ENCODE data around the gene OR1N1. TPM values are rescaled to one million over a fixed set of nuclear protein-coding genes. Genes with fewer than 3 reads are reported as not detected.

Gene OR1N1
- total and polyA plus RNA-seq, 4 donors, result not detected

DNA sequence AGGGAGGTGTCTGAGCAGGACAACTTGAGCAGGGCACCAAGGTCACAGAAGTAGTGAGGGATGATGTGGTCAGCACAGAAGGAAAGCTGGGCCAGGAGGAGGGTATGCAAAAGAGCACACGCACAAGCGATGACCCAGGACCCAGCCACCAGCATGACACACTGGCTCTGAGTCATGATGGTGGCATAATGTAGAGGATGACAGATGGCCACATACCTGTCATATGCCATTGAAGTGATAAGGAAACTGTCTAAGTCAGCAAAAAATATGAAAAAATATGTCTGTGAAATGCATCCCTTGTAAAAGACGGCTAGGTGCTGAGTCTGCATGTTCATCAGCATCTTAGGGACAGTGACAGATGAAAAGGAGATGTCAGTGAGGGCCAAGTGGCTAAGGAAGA is 49.7 kb downstream of the OR1N1 start:
- Histone ChIP-seq H3K27me3 (ENCODE audit: control insufficient read depth in 4 of 4, insufficient read depth in 4 of 4, low read length in 3 of 4) (no peaks in the 10 kb centered on the region), H3K27ac (ENCODE audit: low read depth in 1 of 2, low read length in 2 of 2) (no peak overlapping the region), H3K4me3 (ENCODE audit: low read depth in 1 of 3, low read length in 3 of 3) (no peak overlapping the region), H3K9me3 (ENCODE audit: control insufficient read depth in 4 of 4, low read length in 3 of 4) (no peaks in the 10 kb centered on the region), H3K36me3 (ENCODE audit: control insufficient read depth in 4 of 4, insufficient read depth in 3 of 4, low read depth in 1 of 4, low read length in 3 of 4) (no peaks in the 10 kb centered on the region), H3K4me1 (ENCODE audit: control insufficient read depth in 4 of 4, insufficient read depth in 4 of 4, low read length in 3 of 4) (no peaks in the 10 kb centered on the region), H3K9ac (ENCODE audit: low read depth in 1 of 2, low read length in 2 of 2) (no peak overlapping the region)
- DNase-seq (ENCODE audit: low spot score), result no peak
- 80% methylated on average over 3 of the region's 3 CpGs for WGBS
- TF ChIP-seq HNF4G (IDR thresholded peaks at IDR 0.05) (no peak), TAF1 (conservative IDR thresholded peaks at IDR 0.05) (no peak), YY1 (IDR thresholded peaks at IDR 0.05) (no peak), EGR1 (IDR thresholded peaks at IDR 0.05; ENCODE audit: low read depth in 2 of 2) (no peak), GABPA (IDR thresholded peaks at IDR 0.05 in 1 of 2, conservative IDR thresholded peaks at IDR 0.05 in 1 of 2) (no peak), JUND (IDR thresholded peaks at IDR 0.05) (no peak), HNF4A (conservative IDR thresholded peaks at IDR 0.05) (no peak)
- TF ChIP-seq, protein P1, sequence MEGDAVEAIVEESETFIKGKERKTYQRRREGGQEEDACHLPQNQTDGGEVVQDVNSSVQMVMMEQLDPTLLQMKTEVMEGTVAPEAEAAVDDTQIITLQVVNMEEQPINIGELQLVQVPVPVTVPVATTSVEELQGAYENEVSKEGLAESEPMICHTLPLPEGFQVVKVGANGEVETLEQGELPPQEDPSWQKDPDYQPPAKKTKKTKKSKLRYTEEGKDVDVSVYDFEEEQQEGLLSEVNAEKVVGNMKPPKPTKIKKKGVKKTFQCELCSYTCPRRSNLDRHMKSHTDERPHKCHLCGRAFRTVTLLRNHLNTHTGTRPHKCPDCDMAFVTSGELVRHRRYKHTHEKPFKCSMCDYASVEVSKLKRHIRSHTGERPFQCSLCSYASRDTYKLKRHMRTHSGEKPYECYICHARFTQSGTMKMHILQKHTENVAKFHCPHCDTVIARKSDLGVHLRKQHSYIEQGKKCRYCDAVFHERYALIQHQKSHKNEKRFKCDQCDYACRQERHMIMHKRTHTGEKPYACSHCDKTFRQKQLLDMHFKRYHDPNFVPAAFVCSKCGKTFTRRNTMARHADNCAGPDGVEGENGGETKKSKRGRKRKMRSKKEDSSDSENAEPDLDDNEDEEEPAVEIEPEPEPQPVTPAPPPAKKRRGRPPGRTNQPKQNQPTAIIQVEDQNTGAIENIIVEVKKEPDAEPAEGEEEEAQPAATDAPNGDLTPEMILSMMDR (IDR thresholded peaks at IDR 0.05; ENCODE audit: low read depth, low read length, missing input control), result no peak
- TF ChIP-seq, protein P2, sequence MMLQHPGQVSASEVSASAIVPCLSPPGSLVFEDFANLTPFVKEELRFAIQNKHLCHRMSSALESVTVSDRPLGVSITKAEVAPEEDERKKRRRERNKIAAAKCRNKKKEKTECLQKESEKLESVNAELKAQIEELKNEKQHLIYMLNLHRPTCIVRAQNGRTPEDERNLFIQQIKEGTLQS (IDR thresholded peaks at IDR 0.05), result no peak

Other genes with a start within 250 kb of the OR1N1 start
- 1 to 10 TPM in 1 of 2 donors, under 1 TPM in 1; 0.84 to 5.3 TPM for gene PTGS1, start 156.3 kb downstream of the OR1N1 start, total RNA-seq
- gene PTGS1, start 156.3 kb downstream of the OR1N1 start, polyA plus RNA-seq, result 1 to 10 TPM in 1 of 2 donors, under 1 TPM in 1; 0.85 to 1.4 TPM
- gene OR1J1, start 49.4 kb downstream of the OR1N1 start, total RNA-seq, result not detected
- gene OR1J1, start 49.4 kb downstream of the OR1N1 start, polyA plus RNA-seq, result not detected
- not detected for gene OR1J2, start 16.5 kb downstream of the OR1N1 start, total RNA-seq
- gene OR1J2, start 16.5 kb downstream of the OR1N1 start, polyA plus RNA-seq, result not detected
- not detected for gene OR1J4, start 8.2 kb downstream of the OR1N1 start, total RNA-seq
- gene OR1J4, start 8.2 kb downstream of the OR1N1 start, polyA plus RNA-seq, result not detected
- not detected for gene OR1N2, start 25.8 kb upstream of the OR1N1 start, total RNA-seq
- gene OR1N2, start 25.8 kb upstream of the OR1N1 start, polyA plus RNA-seq, result not detected
- gene OR1L8, start 56.1 kb upstream of the OR1N1 start, total RNA-seq, result under 1 TPM in 1 of 2 donors, not detected in 1; 0.08 TPM
- not detected for gene OR1L8, start 56.1 kb upstream of the OR1N1 start, polyA plus RNA-seq
- not detected for gene OR1Q1, start 87.4 kb upstream of the OR1N1 start, total RNA-seq
- not detected for gene OR1Q1, start 87.4 kb upstream of the OR1N1 start, polyA plus RNA-seq
- gene OR1B1, start 130.3 kb upstream of the OR1N1 start, total RNA-seq, result not detected
- not detected for gene OR1B1, start 130.3 kb upstream of the OR1N1 start, polyA plus RNA-seq
- not detected for gene OR1L1, start 134.4 kb upstream of the OR1N1 start, total RNA-seq
- gene OR1L1, start 134.4 kb upstream of the OR1N1 start, polyA plus RNA-seq, result not detected
- gene OR1L3, start 147.8 kb upstream of the OR1N1 start, total RNA-seq, result not detected
- not detected for gene OR1L3, start 147.8 kb upstream of the OR1N1 start, polyA plus RNA-seq
- not detected for gene OR1L4, start 196.7 kb upstream of the OR1N1 start, total RNA-seq
- gene OR1L4, start 196.7 kb upstream of the OR1N1 start, polyA plus RNA-seq, result not detected
- gene OR1L6, start 215.0 kb upstream of the OR1N1 start, total RNA-seq, result not detected
- gene OR1L6, start 215.0 kb upstream of the OR1N1 start, polyA plus RNA-seq, result not detected